H1 (cell line): ENCODE data around the gene CCL25. TPM values are rescaled to one million over a fixed set of nuclear protein-coding genes. Genes with fewer than 3 reads are reported as not detected.

ENCODE experiments used
- ASH2L ChIP-seq: fragments of 200-600, 300-600 bp; sonication (generic); IDR thresholded peaks from one replicate; pipeline ENCODE4 v1.7.1; 2017; ENCODE audit warnings: low read length
- ATF2 ChIP-seq: IDR thresholded peaks from 2 replicates; pipeline ENCODE4 v1.6.1; 2012; ENCODE audit warnings: low read length, inconsistent platforms
- CBX8 ChIP-seq: fragments of 300-800, 300-1000 bp; sonication (generic); IDR thresholded peaks from 2 replicates; pipeline ENCODE4 v1.7.1; 2016; ENCODE audit warnings: low read depth, low read length, borderline replicate concordance
- CTCF ChIP-seq, 3 experiments: IDR thresholded peaks; 1 replicate in 2 of 3; 2 replicates in 1 of 3; pipeline versions ENCODE4 v1.5.1 to v1.6.1; 2011; ENCODE audit warnings: low read length in 3 of 3, mild to moderate bottlenecking in 3 of 3, inconsistent platforms in 2 of 3, low read depth in 1 of 3, moderate library complexity in 1 of 3; ENCODE audit not compliant: insufficient read depth in 1 of 3; ENCODE audit errors: control extremely low read depth in 1 of 3
- EGR1 ChIP-seq: IDR thresholded peaks from 2 replicates; pipeline ENCODE4 v1.6.1; 2011; ENCODE audit warnings: low read depth, low read length, borderline replicate concordance
- KDM1A ChIP-seq: fragments of 200-600, 300-600 bp; sonication (generic); IDR thresholded peaks from 2 replicates; pipeline ENCODE4 v1.7.1; 2016; ENCODE audit warnings: mild to moderate bottlenecking, low read length, borderline replicate concordance
- POLR2A ChIP-seq, 2 experiments: IDR thresholded peaks; 1 replicate in 1 of 2; 2 replicates in 1 of 2; pipeline ENCODE4 v1.6.1; 2011; ENCODE audit warnings: low read depth in 2 of 2, low read length in 2 of 2, mild to moderate bottlenecking in 2 of 2; ENCODE audit errors: control extremely low read depth in 1 of 2
- RXRA ChIP-seq: IDR thresholded peaks from 2 replicates; pipeline ENCODE4 v1.6.1; 2011; ENCODE audit warnings: low read depth, mild to moderate bottlenecking, low read length, moderate library complexity; ENCODE audit not compliant: insufficient read depth
- SP1 ChIP-seq: IDR thresholded peaks from 2 replicates; pipeline ENCODE4 v1.6.1; 2011; ENCODE audit warnings: low read depth, low read length
- SRF ChIP-seq: IDR thresholded peaks from 2 replicates; pipeline ENCODE4 v1.6.1; 2011; ENCODE audit warnings: mild to moderate bottlenecking, low read depth, low read length, moderate library complexity
- polyA plus RNA-seq, 7 experiments: library from polyadenylated mRNA; depleted of rRNA in 3 of 7; stranded (reverse) in 5 of 7; unstranded in 2 of 7; fragments of >200 nt in 5 of 7; fragments of 200-250 nt in 2 of 7; gene quantifications; 1 replicate in 5 of 7; 2 replicates in 1 of 7; 4 replicates in 1 of 7; pipeline versions ENCODE4 v1.2.1 to v1.2.3, GENCODE V29; 2011 to 2013; ENCODE audit warnings: missing spikeins in 2 of 7, mixed read lengths in 2 of 7
- total RNA-seq: library from RNA; stranded (reverse); fragmentation: NEBNext Ultra II Directional; extraction: Animal tissue kit (Norgen Biotek cat#: 25700); gene quantifications from 2 replicates; pipeline ENCODE4 v1.2.1, GENCODE V29; 2021

CCL25 gene
- total and polyA plus RNA-seq, 2 of the 8 experiments (the other 6 are each of a cell fraction or from before 2014, with no cell fraction given) = 0.59 TPM; not detected in 1

- TF ChIP-seq CTCF (IDR thresholded peaks at IDR 0.05; ENCODE audit: control extremely low read depth in 1 of 3, insufficient read depth in 1 of 3, low read depth in 1 of 3, low read length in 3 of 3) (no peak), POLR2A (IDR thresholded peaks at IDR 0.05; ENCODE audit: control extremely low read depth in 1 of 2, low read depth in 2 of 2, low read length in 2 of 2) (no peak), ASH2L (no peak), ATF2 (no peak), SP1 (no peak), SRF (no peak), RXRA (no peak), EGR1 (no peak), CBX8 (no peak), KDM1A (no peak)
Observed at GRCh38 chr19:8080832-8081231, 28.3 kb downstream of the CCL25 start (continued).
